GM21381 (cell line): Measurements from ENCODE around the gene DHRSX.
"Not testable (repeated sequence)": the region's sequence is repeated elsewhere in the genome, so short reads cannot be mapped to it uniquely, and the experiment has no call there.

Experiments
- ATAC-seq: cut with Tn5 transposase; IDR thresholded peaks from one replicate; pipeline ENCODE4 v1.9.1; 2021; ENCODE audit warnings: mild to moderate bottlenecking, moderate library complexity; ENCODE audit not compliant: unreplicated experiment

Gene DHRSX

DNA sequence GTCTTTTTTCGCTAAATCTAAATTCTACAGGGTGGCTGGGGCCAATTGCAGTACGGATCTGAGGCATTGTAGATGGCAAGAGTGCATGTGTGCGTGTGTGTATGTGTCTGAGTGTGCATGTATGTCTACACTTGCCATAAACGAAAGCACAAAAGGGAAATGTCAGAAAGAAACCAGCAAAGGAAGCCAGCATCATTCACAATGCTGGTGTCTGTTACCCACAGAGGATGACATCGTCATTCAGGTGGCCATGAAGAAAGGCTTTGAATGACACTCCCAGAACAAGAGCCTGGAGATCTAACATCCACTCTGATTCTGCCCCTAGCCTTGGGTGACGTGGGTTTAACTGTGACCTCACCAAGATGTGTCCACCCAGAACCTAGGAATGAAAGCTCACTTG, 124.6 kb downstream of the DHRSX start:
- no peak for ATAC-seq

DNA sequence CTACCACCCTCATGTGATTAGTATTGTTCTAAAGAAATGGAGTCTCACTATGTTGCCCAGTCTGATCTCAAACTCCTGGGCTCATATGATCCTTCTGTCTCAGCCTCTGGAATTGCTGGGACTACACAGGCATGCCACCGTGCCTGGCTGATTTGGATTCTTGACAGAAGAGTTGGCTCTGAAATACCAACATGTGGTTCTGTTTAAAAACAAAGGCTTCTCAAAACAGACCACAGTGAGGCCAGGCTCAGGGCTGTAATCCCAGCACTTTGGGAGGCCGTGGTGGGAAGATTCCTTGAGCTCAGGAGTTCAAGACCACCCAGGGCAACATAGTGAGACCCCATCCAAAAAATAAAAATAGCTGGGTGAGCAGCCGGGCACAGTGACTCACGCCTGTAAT, 126.7 kb downstream of the DHRSX start:
- no peak for ATAC-seq

GRCh38 chrX:2373615-2374014, 127.2 kb downstream of the DHRSX start:
- no peak for ATAC-seq

- ATAC-seq: no peak
Observed at GRCh38 chrX:2371026-2371711, 129.6 kb downstream of the DHRSX start.

DNA sequence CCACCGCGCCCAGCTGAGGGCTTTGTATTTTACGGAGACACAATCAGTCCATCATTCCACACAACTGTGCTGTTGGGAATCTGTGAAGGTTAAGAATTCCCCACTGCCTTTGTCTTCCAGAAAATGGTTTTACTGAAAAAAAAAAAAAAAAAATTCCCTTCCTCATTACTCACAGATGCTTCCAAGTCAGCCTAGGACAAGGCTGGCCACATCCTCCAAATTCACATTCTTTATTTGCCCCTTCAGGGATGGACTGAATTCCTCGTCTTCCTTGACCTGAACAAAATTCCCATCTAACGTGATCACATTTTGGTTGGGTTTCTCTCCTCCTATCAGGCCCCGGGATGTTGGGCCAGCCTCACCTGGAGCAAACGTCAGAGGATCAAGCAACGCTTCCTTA, 130.3 kb downstream of the DHRSX start:
- ATAC-seq: no peak

GRCh38 chrX:2369206-2369605, 131.6 kb downstream of the DHRSX start:
- no peak for ATAC-seq

DNA sequence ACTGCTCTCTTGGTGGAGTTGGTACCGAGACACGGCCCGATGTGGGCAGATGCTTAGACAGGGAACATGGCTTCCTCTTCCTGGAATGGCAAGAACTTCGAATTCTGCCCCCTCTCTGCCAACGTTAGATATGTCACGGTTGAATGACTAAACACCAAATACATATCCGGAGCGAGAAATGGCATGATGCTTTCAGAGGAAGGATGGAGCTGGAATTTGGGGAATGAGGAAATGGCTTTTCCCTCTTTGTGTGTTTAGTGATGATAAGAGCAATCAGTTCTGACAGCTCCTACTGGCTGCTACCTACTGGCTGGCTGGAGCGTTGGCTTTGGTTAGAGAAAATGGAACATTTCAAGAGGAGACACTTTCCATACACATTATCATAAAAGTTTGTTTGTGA, 140.0 kb downstream of the DHRSX start:
- no peak for ATAC-seq

- not testable (repeated sequence) for ATAC-seq
Observed at GRCh38 chrX:2359522-2359921, 141.3 kb downstream of the DHRSX start.

- no peak for ATAC-seq
Observed at GRCh38 chrX:2351999-2352995, 148.5 kb downstream of the DHRSX start.

DNA sequence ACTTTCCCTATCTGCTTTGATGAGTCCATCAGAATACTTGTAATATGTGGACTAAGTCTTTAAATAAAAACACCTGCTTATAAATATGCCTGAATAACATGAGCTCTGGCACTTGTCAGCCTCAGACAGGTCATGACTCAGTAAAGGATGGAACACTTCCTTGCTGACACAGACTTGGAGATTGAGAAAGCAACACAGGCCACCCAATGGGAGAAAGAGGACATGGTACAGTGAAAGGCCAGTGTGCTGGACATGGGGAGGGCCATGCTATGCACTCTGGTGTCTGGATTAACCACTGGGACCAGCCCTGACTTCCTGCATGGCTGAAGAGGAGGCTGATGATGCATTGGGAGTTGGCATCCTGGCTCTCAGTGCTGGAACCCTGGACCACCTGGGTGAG, 149.5 kb downstream of the DHRSX start:
- no peak for ATAC-seq

DNA sequence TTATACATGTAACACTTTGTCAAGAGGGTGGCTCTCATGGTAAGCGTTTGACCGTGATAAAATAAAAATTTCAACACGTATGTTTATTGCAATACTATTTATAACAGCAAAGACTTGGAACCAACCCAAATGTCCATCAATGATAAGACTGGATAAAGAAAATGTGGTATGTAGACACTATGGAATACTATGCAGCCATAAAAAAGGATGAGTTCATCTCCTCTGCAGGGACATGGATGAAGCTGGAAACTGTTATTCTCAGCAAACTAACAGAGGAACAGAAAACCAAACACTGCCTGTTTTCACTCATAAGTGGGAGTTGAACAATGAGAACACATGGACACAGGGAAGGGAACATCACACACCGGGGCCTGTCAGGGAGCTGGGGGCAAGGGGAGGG, 150.1 kb downstream of the DHRSX start:
- ATAC-seq: not testable (repeated sequence)

DNA sequence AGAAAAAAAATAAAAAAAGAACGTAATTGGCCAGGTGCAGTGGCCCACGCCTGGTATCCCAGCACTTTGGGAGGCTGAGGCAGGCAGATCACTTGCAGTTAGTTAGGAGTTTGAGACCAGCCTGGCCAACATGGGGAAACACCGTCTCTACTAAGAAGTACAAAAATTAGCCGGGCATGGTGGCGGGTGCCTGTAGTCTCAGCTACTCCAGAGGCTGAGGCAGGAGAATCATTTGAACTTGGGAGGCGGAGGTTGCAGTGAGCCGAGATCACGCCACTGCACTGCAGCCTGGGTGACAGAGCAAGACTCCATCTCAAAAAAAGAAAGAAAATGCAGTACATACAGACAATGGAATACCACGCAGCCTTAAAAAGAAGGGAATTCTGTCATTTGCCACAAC, 150.7 kb downstream of the DHRSX start:
- ATAC-seq: not testable (repeated sequence)

- ATAC-seq: no peak
Observed at GRCh38 chrX:2348211-2348610, 152.6 kb downstream of the DHRSX start.

DNA sequence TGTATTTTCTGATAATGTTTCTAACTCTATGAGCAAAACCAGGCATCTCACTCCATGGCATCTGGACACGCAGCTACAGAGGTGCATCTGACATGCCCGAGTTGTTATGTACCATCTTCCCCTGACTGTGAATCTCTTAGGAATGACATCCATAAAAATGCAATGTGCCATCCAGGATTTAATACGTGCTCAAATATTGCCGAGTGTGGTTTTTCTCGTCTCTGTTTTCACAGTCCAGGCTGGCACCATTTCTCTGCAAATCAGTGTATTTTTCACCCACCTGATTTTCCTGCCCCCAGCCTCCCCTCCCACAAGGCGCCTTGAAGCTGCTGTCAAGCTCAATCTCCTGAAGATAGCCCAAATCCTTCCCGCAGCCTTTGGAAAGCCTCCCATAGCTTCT, 154.6 kb downstream of the DHRSX start:
- ATAC-seq: no peak

DNA sequence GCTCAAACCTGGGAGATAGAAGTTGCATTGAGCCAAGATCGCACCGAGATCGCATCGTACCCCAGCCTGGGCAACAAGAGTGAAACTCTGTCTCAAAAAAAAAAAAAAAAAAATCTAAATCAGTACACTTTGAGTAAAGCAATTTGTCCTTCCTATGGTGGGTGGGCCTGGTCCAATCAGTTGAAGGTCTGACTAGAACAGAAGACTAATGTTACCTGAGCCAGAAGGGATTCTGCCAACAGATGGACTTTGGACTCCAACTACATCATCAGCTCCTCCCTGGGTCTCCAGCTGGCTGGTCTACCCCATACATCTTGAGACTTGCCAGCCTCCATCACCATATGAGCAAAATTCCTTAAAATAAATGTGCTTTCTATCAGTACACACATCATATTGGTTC, 155.2 kb downstream of the DHRSX start:
- no peak for ATAC-seq

GRCh38 chrX:2343413-2343812, 157.4 kb downstream of the DHRSX start:
- ATAC-seq: no peak

- no peak for ATAC-seq
Observed at GRCh38 chrX:2342874-2343273, 157.9 kb downstream of the DHRSX start.

GRCh38 chrX:2342281-2342688, 158.5 kb downstream of the DHRSX start:
- no peak for ATAC-seq

DNA sequence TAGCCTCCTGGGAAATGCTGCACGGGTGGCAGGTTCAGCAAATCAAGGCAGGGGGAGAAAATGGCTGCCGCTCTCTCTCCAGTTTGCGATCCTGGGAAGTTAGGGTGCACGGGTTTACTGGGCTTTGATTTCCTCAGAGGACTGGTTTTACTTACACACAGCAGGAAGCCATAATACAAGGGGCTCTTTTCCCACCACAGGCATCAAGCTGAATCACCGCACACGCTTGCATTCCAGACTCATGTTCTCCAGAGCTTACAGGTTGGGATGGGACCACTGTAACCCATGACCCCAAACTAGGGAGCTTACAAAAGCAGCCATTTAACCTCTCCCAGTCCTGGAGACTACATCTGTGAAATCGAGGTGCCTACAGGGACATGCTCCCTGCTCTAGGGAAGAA, 159.8 kb downstream of the DHRSX start:
- ATAC-seq: no peak

- ATAC-seq: no peak
Observed at GRCh38 chrX:2336181-2336580, 164.6 kb downstream of the DHRSX start.

DNA sequence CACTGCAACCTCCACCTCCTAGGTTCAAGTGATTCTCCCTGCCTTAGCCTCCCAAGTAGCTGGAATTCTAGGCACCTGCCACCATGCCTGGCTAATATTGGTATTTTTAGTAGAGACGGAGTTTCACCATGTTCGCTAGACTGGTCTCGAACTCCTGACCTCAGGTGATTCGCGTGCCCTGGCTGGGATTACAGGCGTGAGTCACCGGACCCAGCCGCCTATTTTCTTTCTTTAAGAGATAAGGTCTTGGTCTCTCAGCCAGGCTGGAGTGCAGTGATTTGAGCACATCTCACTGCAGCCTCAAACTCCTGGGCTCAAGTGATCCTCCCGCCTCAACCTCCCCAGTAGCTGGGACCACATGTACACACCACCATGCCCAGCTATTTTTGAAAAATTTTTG, 166.5 kb downstream of the DHRSX start:
- ATAC-seq: no peak

DNA sequence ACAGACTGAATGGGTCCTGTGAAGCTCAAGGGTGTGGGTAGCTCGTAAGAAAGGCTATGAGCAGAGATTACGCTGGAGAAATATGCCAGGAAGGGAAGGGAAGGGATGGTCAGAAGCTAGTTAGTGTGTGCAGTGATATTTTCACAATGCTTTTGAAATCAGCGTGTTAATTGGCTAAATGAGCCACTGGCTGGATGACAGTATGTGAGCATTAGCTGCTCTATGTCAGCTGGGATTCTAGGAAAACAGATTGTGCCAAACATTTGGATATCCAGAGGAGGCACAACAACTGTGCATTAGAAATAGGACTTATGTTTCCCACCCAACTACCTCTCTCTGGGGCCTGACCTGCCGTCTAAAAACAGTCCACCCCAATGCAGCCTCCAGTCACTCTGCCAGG, 168.5 kb downstream of the DHRSX start:
- ATAC-seq: no peak
